Activated naive CD8-positive, alpha-beta T cell treated with anti-CD3 and anti-CD28 coated beads for 36 hours (primary cell): Measurements from ENCODE around the gene ENOX1. TPM values are rescaled to one million over a fixed set of nuclear protein-coding genes. Genes with fewer than 3 reads are reported as not detected.
"Not testable (repeated sequence)": the region's sequence is repeated elsewhere in the genome, so short reads cannot be mapped to it uniquely, and the experiment has no call there.

Experiments used
- DNase-seq: peaks from one replicate; pipeline ENCODE4 v3.0.0; 2021
- H3K27ac Mint-ChIP-seq: one replicate; pipeline ENCODE4 v1.8.0; 2022; ENCODE audit warnings: mild to moderate bottlenecking, moderate library complexity, mixed read lengths
- H3K27me3 Mint-ChIP-seq: one replicate; pipeline ENCODE4 v1.8.0; 2022; ENCODE audit warnings: mild to moderate bottlenecking, mixed read lengths
- H3K36me3 Mint-ChIP-seq: one replicate; pipeline ENCODE4 v1.8.0; 2021; ENCODE audit warnings: mild to moderate bottlenecking, mixed read lengths
- H3K4me1 Mint-ChIP-seq: one replicate; pipeline ENCODE4 v1.8.0; 2021; ENCODE audit warnings: mixed read lengths
- H3K4me3 Mint-ChIP-seq: one replicate; pipeline ENCODE4 v1.8.0; 2022; ENCODE audit warnings: mild to moderate bottlenecking, moderate library complexity, mixed read lengths
- H3K9me3 Mint-ChIP-seq: one replicate; pipeline ENCODE4 v1.8.0; 2022; ENCODE audit warnings: mixed read lengths
- total RNA-seq, 2 experiments: library from RNA; stranded (reverse); gene quantifications; one replicate each; pipeline ENCODE4 v1.2.3, GENCODE V29; 2021

Gene ENOX1
- total RNA-seq, 2 experiments from 2014 or later = not detected

- no peaks in the 10 kb centered on the region for H3K27me3 Mint-ChIP-seq
- no peaks in the 10 kb centered on the region for H3K4me1 Mint-ChIP-seq
- H3K9me3 Mint-ChIP-seq = no peaks in the 10 kb centered on the region
- no peak for DNase-seq
- no peaks in the 10 kb centered on the region for H3K36me3 Mint-ChIP-seq
- H3K4me3 Mint-ChIP-seq = no peak overlapping the region
- no peak overlapping the region for H3K27ac Mint-ChIP-seq
These were observed 430.2 kb downstream of the ENOX1 start for GRCh38 chr13:43356567-43356966.

GRCh38 chr13:43355774-43356173, 431.0 kb downstream of the ENOX1 start:
- Mint-ChIP-seq H3K4me3 (no peak overlapping the region), H3K9me3 (no peaks in the 10 kb centered on the region), H3K27me3 (no peaks in the 10 kb centered on the region), H3K36me3 (no peaks in the 10 kb centered on the region), H3K27ac (no peak overlapping the region), H3K4me1 (no peaks in the 10 kb centered on the region)
- DNase-seq = no peak

GRCh38 chr13:43354153-43354945, 432.4 kb downstream of the ENOX1 start:
- Mint-ChIP-seq H3K4me1 (no peaks in the 10 kb centered on the region), H3K9me3 (no peaks in the 10 kb centered on the region), H3K27ac (no peak overlapping the region), H3K4me3 (no peak overlapping the region), H3K27me3 (peaks cover 4% of the 10 kb centered on the region), H3K36me3 (no peaks in the 10 kb centered on the region)
- DNase-seq = no peak

- no peak overlapping the region for H3K27ac Mint-ChIP-seq
- H3K4me3 Mint-ChIP-seq = no peak overlapping the region
- H3K36me3 Mint-ChIP-seq = no peaks in the 10 kb centered on the region
- H3K4me1 Mint-ChIP-seq = no peaks in the 10 kb centered on the region
- no peaks in the 10 kb centered on the region for H3K9me3 Mint-ChIP-seq
- H3K27me3 Mint-ChIP-seq = peaks cover 5% of the 10 kb centered on the region
- no peak for DNase-seq
These were observed 433.1 kb downstream of the ENOX1 start for GRCh38 chr13:43353631-43354030.

GRCh38 chr13:43351612-43352011, 435.2 kb downstream of the ENOX1 start:
- H3K4me3 Mint-ChIP-seq, H3K27me3 Mint-ChIP-seq, DNase-seq, H3K36me3 Mint-ChIP-seq, H3K4me1 Mint-ChIP-seq, H3K9me3 Mint-ChIP-seq, H3K27ac Mint-ChIP-seq: not testable (repeated sequence)

GRCh38 chr13:43348397-43348796, 438.4 kb downstream of the ENOX1 start:
- Mint-ChIP-seq H3K27me3 (peaks cover 17% of the 10 kb centered on the region), H3K4me3 (no peak overlapping the region), H3K27ac (no peak overlapping the region), H3K4me1 (no peaks in the 10 kb centered on the region), H3K36me3 (no peaks in the 10 kb centered on the region), H3K9me3 (no peaks in the 10 kb centered on the region)
- DNase-seq = no peak

GRCh38 chr13:43347877-43348276, 438.9 kb downstream of the ENOX1 start:
- H3K27me3 Mint-ChIP-seq = peaks cover 17% of the 10 kb centered on the region
- H3K9me3 Mint-ChIP-seq = no peaks in the 10 kb centered on the region
- H3K27ac Mint-ChIP-seq = no peak overlapping the region
- no peaks in the 10 kb centered on the region for H3K36me3 Mint-ChIP-seq
- no peaks in the 10 kb centered on the region for H3K4me1 Mint-ChIP-seq
- no peak overlapping the region for H3K4me3 Mint-ChIP-seq
- DNase-seq = no peak

- H3K9me3 Mint-ChIP-seq = no peaks in the 10 kb centered on the region
- no peaks in the 10 kb centered on the region for H3K36me3 Mint-ChIP-seq
- no peak for DNase-seq
- peaks cover 17% of the 10 kb centered on the region for H3K27me3 Mint-ChIP-seq
- H3K27ac Mint-ChIP-seq = no peak overlapping the region
- no peaks in the 10 kb centered on the region for H3K4me1 Mint-ChIP-seq
- no peak overlapping the region for H3K4me3 Mint-ChIP-seq
These were observed 440.3 kb downstream of the ENOX1 start for GRCh38 chr13:43346427-43346826.

GRCh38 chr13:43343645-43344044, 443.1 kb downstream of the ENOX1 start:
- Mint-ChIP-seq H3K36me3 (no peaks in the 10 kb centered on the region), H3K27me3 (peaks cover 12% of the 10 kb centered on the region)

GRCh38 chr13:43339805-43340550, 446.8 kb downstream of the ENOX1 start:
- Mint-ChIP-seq H3K36me3 (no peaks in the 10 kb centered on the region), H3K27me3 (peaks cover 16% of the 10 kb centered on the region), H3K9me3 (no peaks in the 10 kb centered on the region), H3K27ac (no peak overlapping the region), H3K4me3 (no peak overlapping the region), H3K4me1 (no peaks in the 10 kb centered on the region)
- DNase-seq = no peak

More at GRCh38 chr13:43343645-43344044, 443.1 kb downstream of the ENOX1 start:
- no peaks in the 10 kb centered on the region for H3K9me3 Mint-ChIP-seq
- no peaks in the 10 kb centered on the region for H3K4me1 Mint-ChIP-seq
- no peak for DNase-seq
- no peak overlapping the region for H3K27ac Mint-ChIP-seq
- no peak overlapping the region for H3K4me3 Mint-ChIP-seq

- Mint-ChIP-seq H3K27ac (no peak overlapping the region), H3K27me3 (peaks cover 10% of the 10 kb centered on the region)
These were observed 447.5 kb downstream of the ENOX1 start for GRCh38 chr13:43339145-43339804.

GRCh38 chr13:43335764-43336163, 451.0 kb downstream of the ENOX1 start:
- H3K36me3 Mint-ChIP-seq = no peaks in the 10 kb centered on the region
- no peak for DNase-seq
- peaks cover 10% of the 10 kb centered on the region for H3K27me3 Mint-ChIP-seq
- no peaks in the 10 kb centered on the region for H3K9me3 Mint-ChIP-seq
- H3K4me3 Mint-ChIP-seq = no peak overlapping the region
- H3K27ac Mint-ChIP-seq = no peak overlapping the region
- H3K4me1 Mint-ChIP-seq = no peaks in the 10 kb centered on the region

More at GRCh38 chr13:43339145-43339804, 447.5 kb downstream of the ENOX1 start:
- Mint-ChIP-seq H3K4me1 (no peaks in the 10 kb centered on the region), H3K36me3 (no peaks in the 10 kb centered on the region), H3K9me3 (no peaks in the 10 kb centered on the region), H3K4me3 (no peak overlapping the region)
- no peak for DNase-seq

- Mint-ChIP-seq H3K27ac (no peak overlapping the region), H3K27me3 (peaks cover 7% of the 10 kb centered on the region), H3K9me3 (no peaks in the 10 kb centered on the region), H3K4me1 (no peaks in the 10 kb centered on the region), H3K4me3 (no peak overlapping the region), H3K36me3 (no peaks in the 10 kb centered on the region)
- DNase-seq = no peak
These were observed 453.6 kb downstream of the ENOX1 start for GRCh38 chr13:43333176-43333575.

- DNase-seq = no peak
- no peaks in the 10 kb centered on the region for H3K9me3 Mint-ChIP-seq
- H3K4me3 Mint-ChIP-seq = no peak overlapping the region
- no peaks in the 10 kb centered on the region for H3K36me3 Mint-ChIP-seq
- H3K27me3 Mint-ChIP-seq = no peaks in the 10 kb centered on the region
- H3K4me1 Mint-ChIP-seq = no peaks in the 10 kb centered on the region
- H3K27ac Mint-ChIP-seq = no peak overlapping the region
These were observed 455.1 kb downstream of the ENOX1 start for GRCh38 chr13:43331672-43332071.

GRCh38 chr13:43329702-43330101, 457.1 kb downstream of the ENOX1 start:
- no peaks in the 10 kb centered on the region for H3K4me1 Mint-ChIP-seq
- DNase-seq = no peak
- H3K27ac Mint-ChIP-seq = no peak overlapping the region
- no peaks in the 10 kb centered on the region for H3K27me3 Mint-ChIP-seq
- no peaks in the 10 kb centered on the region for H3K36me3 Mint-ChIP-seq
- no peak overlapping the region for H3K4me3 Mint-ChIP-seq
- no peaks in the 10 kb centered on the region for H3K9me3 Mint-ChIP-seq
